H1 (cell line): ENCODE data around the gene KDM1A. TPM values are rescaled to one million over a fixed set of nuclear protein-coding genes. Genes with fewer than 3 reads are reported as not detected.

ENCODE experiments used
- CTCF ChIA-PET: fragments of 300-600 bp; sonication (Branson Sonifier 250); formaldehyde crosslinking; loops from one replicate; lab custom pipeline; 2021; ENCODE audit not compliant: partially characterized antibody; lab: Charles Lee
- POLR2A ChIA-PET: fragments of 300-600 bp; sonication (Branson Sonifier 250); formaldehyde crosslinking; loops from one replicate; lab custom pipeline; 2021; ENCODE audit warnings: inconsistent platforms; ENCODE audit not compliant: partially characterized antibody; lab: Charles Lee
- DNase-seq, 2 experiments: peaks; one replicate each; pipeline versions ENCODE4 v3.0.0 to v3.0.0-alpha.2; 2010 to 2022; ENCODE audit warnings: low spot score in 2 of 2, low read depth in 1 of 2, mixed read lengths in 1 of 2
- FAIRE-seq: peaks from 2 replicates; lab custom pipeline; 2011; peaks lifted over from hg19 to GRCh38; lab: Jason Lieb, UNC
- H2AFZ ChIP-seq: 2 replicates; pipeline ENCODE4 v1.8.1; 2012; ENCODE audit warnings: low read length, inconsistent platforms
- H2AK5ac ChIP-seq: 2 replicates; pipeline ENCODE4 v1.6.1; 2013; ENCODE audit warnings: low read depth, low read length
- H2BK120ac ChIP-seq: replicated peaks from 2 replicates; pipeline ENCODE3; 2013; ENCODE audit warnings: low read depth, low read length, inconsistent platforms
- H2BK12ac ChIP-seq: 2 replicates; pipeline ENCODE4 v1.6.1; 2013; ENCODE audit warnings: low read depth, low read length
- H2BK15ac ChIP-seq: 2 replicates; pipeline ENCODE4 v1.6.1; 2013; ENCODE audit warnings: low read length
- H2BK20ac ChIP-seq: 2 replicates; pipeline ENCODE4 v1.6.1; 2013; ENCODE audit warnings: low read length
- H2BK5ac ChIP-seq: 2 replicates; pipeline ENCODE4 v1.6.1; 2013; ENCODE audit warnings: low read depth, low read length
- H3K14ac ChIP-seq: 2 replicates; pipeline ENCODE4 v1.6.1; 2013; ENCODE audit warnings: inconsistent platforms; ENCODE audit not compliant: insufficient read length
- H3K18ac ChIP-seq: 2 replicates; pipeline ENCODE4 v1.6.1; 2013; ENCODE audit warnings: low read length; ENCODE audit errors: extremely low read depth
- H3K23ac ChIP-seq: 2 replicates; pipeline ENCODE4 v1.6.1; 2013; ENCODE audit warnings: inconsistent platforms; ENCODE audit not compliant: insufficient read length
- H3K23me2 ChIP-seq: 2 replicates; pipeline ENCODE4 v1.6.1; 2013; ENCODE audit warnings: low read depth, low read length
- H3K27ac ChIP-seq: 2 replicates; pipeline ENCODE4 v1.6.1; 2011; ENCODE audit warnings: low read depth, low read length, inconsistent platforms
- H3K27me3 ChIP-seq, 4 experiments: replicated peaks in 1 of 4; 1 replicate in 1 of 4; 2 replicates in 3 of 4; pipeline versions ENCODE4 v1.6.1 to v1.8.1; 2011 to 2013; ENCODE audit warnings: low read length in 3 of 4, mild to moderate bottlenecking in 3 of 4, inconsistent platforms in 2 of 4, mixed read lengths in 2 of 4, moderate library complexity in 1 of 4; ENCODE audit not compliant: control insufficient read depth in 3 of 4, insufficient read depth in 3 of 4; ENCODE audit errors: extremely low read depth in 1 of 4
- H3K36me3 ChIP-seq, 4 experiments: 2 replicates each; pipeline versions ENCODE4 v1.6.1 to v1.8.1; 2011 to 2013; ENCODE audit warnings: mild to moderate bottlenecking in 4 of 4, low read length in 3 of 4, moderate library complexity in 2 of 4, control low read depth in 1 of 4, inconsistent platforms in 1 of 4; ENCODE audit not compliant: insufficient read depth in 4 of 4, control insufficient read depth in 2 of 4
- H3K4ac ChIP-seq: replicated peaks from 2 replicates; pipeline ENCODE3; 2013; ENCODE audit warnings: low read length, low read depth, mixed read lengths, inconsistent platforms; ENCODE audit not compliant: insufficient read length
- H3K4me1 ChIP-seq, 4 experiments: replicated peaks in 1 of 4; 1 replicate in 1 of 4; 2 replicates in 3 of 4; pipeline versions ENCODE4 v1.6.1 to v1.8.1; 2011 to 2013; ENCODE audit warnings: low read length in 3 of 4, inconsistent platforms in 2 of 4, mixed read lengths in 1 of 4; ENCODE audit not compliant: insufficient read depth in 4 of 4, control insufficient read depth in 3 of 4
- H3K4me2 ChIP-seq, 2 experiments: 2 replicates each; pipeline versions ENCODE4 v1.6.1 to v1.8.1; 2011 to 2013; ENCODE audit warnings: low read depth in 2 of 2, low read length in 2 of 2, control low read depth in 1 of 2, inconsistent platforms in 1 of 2, mild to moderate bottlenecking in 1 of 2; ENCODE audit not compliant: insufficient read depth in 1 of 2
- H3K4me3 ChIP-seq, 4 experiments: fragments of 200-600, 300-600 bp in 1 of 4; sonication (generic), shearing (Covaris generic), sonication (Bioruptor Twin) in 1 of 4; 2 replicates each; pipeline versions ENCODE4 v1.5.1 to v1.8.1; 2011 to 2016; ENCODE audit warnings: low read length in 4 of 4, low read depth in 3 of 4, control low read depth in 2 of 4, inconsistent platforms in 2 of 4, mild to moderate bottlenecking in 2 of 4, mixed read lengths in 1 of 4, moderate library complexity in 1 of 4; ENCODE audit not compliant: insufficient read depth in 2 of 4; ENCODE audit errors: extremely low read depth in 1 of 4
- H3K56ac ChIP-seq: replicated peaks from 2 replicates; pipeline ENCODE3; 2013; ENCODE audit warnings: low read depth, mild to moderate bottlenecking, mixed read lengths, low read length, inconsistent platforms; ENCODE audit not compliant: insufficient read length
- H3K79me1 ChIP-seq: 2 replicates; pipeline ENCODE4 v1.6.1; 2013; ENCODE audit warnings: low read depth, low read length, control low read depth
- H3K79me2 ChIP-seq, 2 experiments: 2 replicates each; pipeline versions ENCODE4 v1.6.1 to v1.8.1; 2012 to 2013; ENCODE audit warnings: low read length in 2 of 2, mild to moderate bottlenecking in 2 of 2, inconsistent platforms in 1 of 2; ENCODE audit not compliant: insufficient read depth in 2 of 2, control insufficient read depth in 1 of 2
- H3K9ac ChIP-seq, 4 experiments: replicated peaks in 1 of 4; 1 replicate in 1 of 4; 2 replicates in 3 of 4; pipeline versions ENCODE4 v1.6.1 to v1.8.1; 2011 to 2013; ENCODE audit warnings: low read depth in 3 of 4, low read length in 3 of 4, control low read depth in 2 of 4, mild to moderate bottlenecking in 2 of 4, moderate library complexity in 2 of 4, inconsistent platforms in 1 of 4; ENCODE audit errors: extremely low read depth in 1 of 4
- H3K9me3 ChIP-seq, 2 experiments: 2 replicates each; pipeline versions ENCODE4 v1.6.1 to v1.8.1; 2012 to 2013; ENCODE audit warnings: mild to moderate bottlenecking in 2 of 2, moderate library complexity in 2 of 2, control low read depth in 1 of 2, inconsistent platforms in 1 of 2, low read depth in 1 of 2, low read length in 1 of 2, mixed read lengths in 1 of 2; ENCODE audit not compliant: insufficient read depth in 2 of 2
- H4K20me1 ChIP-seq, 2 experiments: replicated peaks in 1 of 2; 2 replicates each; pipeline versions ENCODE3 to v1.8.1; 2011 to 2013; ENCODE audit warnings: inconsistent platforms in 2 of 2, low read length in 2 of 2, mild to moderate bottlenecking in 1 of 2; ENCODE audit not compliant: insufficient read depth in 2 of 2, control insufficient read depth in 1 of 2
- H4K5ac ChIP-seq: 2 replicates; pipeline ENCODE4 v1.6.1; 2013; ENCODE audit warnings: low read length, low read depth, mixed read lengths, inconsistent platforms; ENCODE audit not compliant: insufficient read length
- H4K8ac ChIP-seq: 2 replicates; pipeline ENCODE4 v1.8.0; 2013; ENCODE audit warnings: mild to moderate bottlenecking, moderate library complexity, low read length, inconsistent platforms; ENCODE audit not compliant: insufficient read depth; ENCODE audit errors: extremely low read depth
- H4K91ac ChIP-seq: replicated peaks from 2 replicates; pipeline ENCODE3; 2013; ENCODE audit warnings: low read length, mixed read lengths, inconsistent platforms; ENCODE audit not compliant: insufficient read length
- BCL11A ChIP-seq, 2 experiments: IDR thresholded peaks; one replicate each; pipeline ENCODE4 v1.6.1; 2011; ENCODE audit warnings: low read depth in 2 of 2, low read length in 2 of 2, mild to moderate bottlenecking in 2 of 2
- E2F6 ChIP-seq: IDR thresholded peaks from 2 replicates; pipeline ENCODE4 v1.6.1; 2012; ENCODE audit warnings: inconsistent platforms
- WGBS, 2 experiments: shearing (Covaris generic) in 1 of 2; methylation state at CpG; one replicate each; pipeline versions ENCODE4 v1.1.6 to v1.1.7; 2013 to 2015; ENCODE audit warnings: low lambda C conversion rate in 2 of 2, mixed read lengths in 2 of 2, inconsistent platforms in 1 of 2, low coverage in 1 of 2, missing lambda C conversion rate in 1 of 2; ENCODE audit not compliant: insufficient replicate concordance in 2 of 2, insufficient coverage in 1 of 2, insufficient read length in 1 of 2; ENCODE audit errors: extremely low coverage in 1 of 2, missing lambda C conversion rate in 1 of 2; 5-methylcytosine and 5-hydroxymethylcytosine counted together
- polyA plus RNA-seq, 7 experiments: library from polyadenylated mRNA; depleted of rRNA in 3 of 7; stranded (reverse) in 5 of 7; unstranded in 2 of 7; fragments of >200 nt in 5 of 7; fragments of 200-250 nt in 2 of 7; gene quantifications; 1 replicate in 5 of 7; 2 replicates in 1 of 7; 4 replicates in 1 of 7; pipeline versions ENCODE4 v1.2.1 to v1.2.3, GENCODE V29; 2011 to 2013; ENCODE audit warnings: missing spikeins in 2 of 7, mixed read lengths in 2 of 7
- total RNA-seq: library from RNA; stranded (reverse); fragmentation: NEBNext Ultra II Directional; extraction: Animal tissue kit (Norgen Biotek cat#: 25700); gene quantifications from 2 replicates; pipeline ENCODE4 v1.2.1, GENCODE V29; 2021

The KDM1A gene
- total and polyA plus RNA-seq, 2 of the 8 experiments (the other 6 are each of a cell fraction or from before 2014, with no cell fraction given), result 216 to 275 TPM

- DNase-seq (no peak), FAIRE-seq (no peak)
- POLR2A ChIA-PET, result interaction anchor here (0.8 to 1.5 kb wide), 2 partner anchors 36 to 218 kb away, joined by 3 read pairs; partner anchors contain the start of gene HNRNPR
- WGBS, 2 experiments, result 89% methylated on average over 3 of the region's 3 CpGs; no CpG with 5 or more reads in 1 of the 2 experiments
- H2BK15ac ChIP-seq, result no peak overlapping the region
- H3K14ac ChIP-seq, result no peak overlapping the region
- no peak overlapping the region for H4K8ac ChIP-seq
- no peak overlapping the region for H4K91ac ChIP-seq
- H2BK20ac ChIP-seq, result no peak overlapping the region
- H3K23ac ChIP-seq, result no peak overlapping the region
- no peak overlapping the region for H2BK12ac ChIP-seq
- no peak overlapping the region for H3K9ac ChIP-seq
- H2AFZ ChIP-seq, result no peak overlapping the region
- H3K79me2 ChIP-seq, result peaks cover 0 to 86% of the 10 kb centered on the region in 2 experiments; a peak in 3 of 4 replicates
- H4K20me1 ChIP-seq, result peaks cover 0 to 4% of the 10 kb centered on the region in 2 experiments
- no peak overlapping the region for H3K56ac ChIP-seq
- no peaks in the 10 kb centered on the region for H3K27me3 ChIP-seq
- H3K27ac ChIP-seq, result no peak overlapping the region
- H2BK120ac ChIP-seq, result no peak overlapping the region
- CTCF ChIA-PET, result interaction anchor here (1.0 to 2.4 kb wide), 4 partner anchors 23 to 56 kb away, joined by 3 to 10 read pairs (median 4); no protein-coding TSS in a partner anchor
- H3K79me1 ChIP-seq, result peaks cover 8% of the 10 kb centered on the region
- peaks cover 0 to 6% (median 0%) of the 10 kb centered on the region in 4 experiments; a peak in 4 of 7 replicates for H3K4me1 ChIP-seq
- H2AK5ac ChIP-seq, result no peak overlapping the region
- no peak overlapping the region for H3K4ac ChIP-seq
- no peak overlapping the region for H4K5ac ChIP-seq
- H2BK5ac ChIP-seq, result no peak overlapping the region
- H3K9me3 ChIP-seq, result no peaks in the 10 kb centered on the region
- H3K23me2 ChIP-seq, result no peaks in the 10 kb centered on the region; the same call in 1 of the 2 replicates
- H3K18ac ChIP-seq, result no peak overlapping the region
- no peak overlapping the region for H3K4me3 ChIP-seq
- TF ChIP-seq E2F6 (no peak), BCL11A (IDR thresholded peaks at IDR 0.05; ENCODE audit: low read depth in 2 of 2, low read length in 2 of 2) (no peak)
- H3K36me3 ChIP-seq, result no peaks in the 10 kb centered on the region
- H3K4me2 ChIP-seq, result no peak overlapping the region
These were observed 107.5 kb downstream of the KDM1A start for GRCh38 chr1:23126801-23127200.
